ENCODE measurements around the gene NGEF. TPM values are rescaled to one million over a fixed set of nuclear protein-coding genes. Genes with fewer than 3 reads are reported as not detected.
A peak's percentile ranks its signal among the peaks of the same experiment; 100 is the strongest.

Gene NGEF
- total and polyA plus RNA-seq, 10 of the 15 experiments (the other 5 are each of a cell fraction or from before 2014, with no cell fraction given): 0.12 TPM; not detected in 9

- 71% methylated on average over 6 of the region's 6 CpGs for WGBS (ENCODE audit: insufficient coverage, insufficient replicate concordance, low lambda C conversion rate, missing lambda C conversion rate)
Observed at GRCh38 chr2:232873909-232874641, 139.0 kb downstream of the NGEF start.

More at GRCh38 chr2:232873909-232874641, 139.0 kb downstream of the NGEF start:
- in situ Hi-C loops (cut with MboI) (no loop called here), intact Hi-C loops (cut with micrococcal nuclease; ENCODE audit: unreplicated experiment) (no loop called here)
- Histone ChIP-seq H2AFZ (ENCODE audit: control insufficient read depth, low read depth, low read length) (no peak overlapping the region), H3K9ac (ENCODE audit: control insufficient read depth, insufficient read depth, low read length) (no peak overlapping the region), H3K4me2 (ENCODE audit: control insufficient read depth, insufficient read depth) (no peak overlapping the region), H3K27ac (ENCODE audit: control insufficient read depth, insufficient read depth) (no peak overlapping the region), H3K4me3 (no peak overlapping the region), H3K36me3 (ENCODE audit: control insufficient read depth in 2 of 2, insufficient read depth in 2 of 2, low read length in 1 of 2) (no peaks in the 10 kb centered on the region; a peak in 1 of 4 replicates), H3K9me3 (replicated peaks; ENCODE audit: control insufficient read depth, insufficient read depth, low read length) (no peaks in the 10 kb centered on the region), H4K20me1 (ENCODE audit: control insufficient read depth, insufficient read depth) (no peaks in the 10 kb centered on the region), H3K79me2 (ENCODE audit: control insufficient read depth, insufficient read depth, low read length) (no peaks in the 10 kb centered on the region), H3K27me3 (replicated peaks in 1 of 2; ENCODE audit: control insufficient read depth in 2 of 2, insufficient read depth in 2 of 2, low read length in 1 of 2) (no peaks in the 10 kb centered on the region; a peak in 1 of 4 replicates), H3K4me1 (ENCODE audit: control insufficient read depth, insufficient read depth, low read length) (no peaks in the 10 kb centered on the region)
- DNase-seq (ENCODE audit: low read depth, low spot score) (no peak), FAIRE-seq (no peak), ATAC-seq (no peak)
- no TSS peak for BruUV-seq (replicated peaks)
- SMC1A ChIA-PET (ENCODE audit: uncharacterized antibody, unreplicated experiment): interaction anchor here (1.0 kb wide), 1 partner anchor 155 kb away, joined by 4 read pairs; no protein-coding TSS in a partner anchor
- CTCF ChIA-PET: no interaction called here
- POLR2A ChIA-PET: no interaction called here
- no peak for TF ChIP-seq ZNF592 (IDR thresholded peaks at IDR 0.05)
- 0 out of 2 replicates have a peak, but pooled peaks have one; percentile 13 for TF ChIP-seq SPI1 (IDR thresholded peaks at IDR 0.05; ENCODE audit: borderline replicate concordance, insufficient read depth, low read depth, low read length)
- RAD21 ChIA-PET (ENCODE audit: unreplicated experiment): no interaction called here
